Measurements from ENCODE around the gene XDH.
A peak's percentile ranks its signal among the peaks of the same experiment; 100 is the strongest.

The XDH gene

DNA sequence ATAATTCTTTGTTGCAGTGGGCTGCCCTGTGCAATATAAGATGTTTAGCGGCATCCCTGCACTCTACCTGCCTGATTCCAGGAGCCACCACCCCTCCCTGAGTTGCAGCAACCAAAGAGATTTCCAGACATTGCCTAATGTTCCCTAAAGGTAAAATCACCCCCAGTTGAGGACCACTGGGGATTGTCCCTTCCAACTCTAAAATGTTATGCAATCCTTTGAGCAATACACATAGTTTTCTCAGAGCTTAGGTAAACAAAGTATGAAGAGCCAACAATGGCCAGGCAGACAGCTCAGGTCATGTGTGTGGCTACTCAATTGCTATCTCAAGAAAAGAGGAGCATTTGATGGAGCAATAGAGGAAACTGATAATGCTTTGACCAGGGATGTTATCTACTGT lies 87.0 kb downstream of the XDH start:
- no peak for DNase-seq

DNA sequence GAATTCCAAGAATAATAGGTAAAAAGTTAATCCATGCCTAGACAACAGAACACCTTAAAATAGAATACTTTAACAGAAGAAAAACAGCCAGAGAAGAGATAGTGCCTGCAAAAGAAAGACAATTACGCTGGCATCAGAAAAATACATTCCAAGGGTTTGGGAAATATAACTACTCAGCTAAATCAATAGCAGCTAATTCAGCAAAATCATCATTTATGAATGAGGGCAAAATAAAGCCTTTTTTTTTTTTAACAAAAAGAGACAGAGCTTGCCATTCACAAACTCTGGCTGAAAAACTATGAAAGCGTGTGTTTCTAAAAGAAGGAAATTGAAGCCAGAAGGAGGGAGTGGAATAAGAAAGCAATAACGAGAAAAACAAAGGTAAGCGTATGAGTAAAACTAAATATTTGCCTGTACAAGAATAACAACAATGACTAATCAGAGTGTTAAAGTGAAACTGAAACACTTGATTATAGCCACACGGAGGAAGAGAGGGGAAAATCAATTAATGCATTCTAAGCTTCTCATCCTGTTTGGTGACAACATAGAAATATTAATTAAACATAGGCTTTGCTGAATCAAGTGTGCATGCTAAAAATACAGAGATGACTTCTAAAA lies 90.4 kb downstream of the XDH start:
- peak in 1 of 2 donors; percentile 57 for DNase-seq

DNA sequence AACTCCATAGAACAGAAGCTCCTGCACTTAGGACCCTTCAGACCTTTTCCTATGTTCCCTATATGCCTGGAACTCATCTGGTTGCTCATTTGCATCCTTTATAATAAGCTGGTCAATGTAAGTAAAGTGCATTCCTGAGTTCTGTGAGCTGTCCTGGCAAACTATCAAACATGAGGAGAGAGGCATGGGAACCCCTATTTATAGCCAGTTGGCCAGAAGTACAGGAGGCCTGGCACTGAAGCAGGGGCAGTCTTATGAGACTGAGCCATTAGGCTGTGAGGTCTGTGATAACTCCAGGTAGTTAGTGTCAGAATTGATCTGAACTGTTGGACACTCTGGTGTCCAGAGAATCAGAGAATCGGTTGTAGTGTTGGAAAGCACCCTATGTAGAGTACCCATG lies 92.2 kb downstream of the XDH start:
- DNase-seq: no peak

DNA sequence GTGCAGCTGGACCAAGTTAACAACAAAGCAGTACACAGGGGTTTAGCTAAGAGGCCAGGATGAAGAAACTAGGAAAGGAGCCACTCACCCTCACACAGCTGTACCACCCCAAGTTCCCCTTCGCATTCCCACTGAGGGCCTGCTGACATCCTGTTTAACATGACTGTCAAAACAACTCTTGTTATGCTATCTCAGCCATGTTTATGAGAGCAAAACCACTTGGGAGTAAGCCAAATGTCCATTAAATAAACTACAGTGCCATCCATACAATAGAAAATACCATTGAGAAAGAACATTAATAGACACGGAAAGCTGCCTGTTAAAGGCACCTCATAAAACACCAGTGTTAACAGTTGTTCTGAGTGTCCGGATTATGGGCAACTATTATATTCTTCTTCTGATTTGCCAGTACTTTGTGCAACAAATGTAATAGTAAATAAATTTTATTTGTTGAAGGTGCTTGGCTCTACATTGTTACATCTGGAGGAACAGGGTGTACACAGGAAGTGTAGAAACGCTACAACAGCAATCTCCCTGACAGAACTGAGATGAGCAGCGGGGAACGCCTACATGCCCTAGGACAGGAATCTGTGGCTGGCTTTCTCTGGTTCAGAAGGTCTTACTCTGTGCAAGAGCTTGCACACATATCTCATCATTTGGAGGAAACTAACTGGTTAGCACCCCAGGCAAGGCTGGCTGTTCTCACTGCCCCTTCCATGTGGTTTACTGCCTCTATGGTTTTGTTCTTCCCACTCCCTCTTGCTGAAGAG lies 95.0 kb downstream of the XDH start:
- DNase-seq: peak in 1 of 2 donors; percentile 55

- DNase-seq: peak; percentile 14 to 70
Observed at GRCh38 chr2:31318361-31319336, 95.9 kb downstream of the XDH start.

DNA sequence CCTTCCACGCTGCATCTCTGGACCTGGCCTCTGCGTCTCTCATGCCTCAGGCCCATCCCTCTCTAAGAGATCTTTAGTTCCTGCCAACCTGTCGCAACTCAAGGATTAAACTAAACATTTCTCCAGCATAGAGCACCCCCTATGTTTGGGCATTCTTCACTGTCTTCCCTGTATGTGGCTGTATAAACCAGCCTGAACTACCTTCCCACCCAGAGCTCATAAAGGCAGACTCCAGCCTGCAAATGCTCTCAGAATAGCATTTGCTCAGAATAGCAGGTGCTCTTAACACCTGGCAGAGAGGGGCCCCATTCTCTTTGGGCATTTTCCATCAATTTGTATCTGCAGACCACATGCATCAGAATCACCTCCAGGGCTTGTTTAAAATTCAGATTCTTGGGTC lies 97.1 kb downstream of the XDH start:
- no peak for DNase-seq

GRCh38 chr2:31314761-31315160 lies 99.8 kb downstream of the XDH start:
- DNase-seq: no peak

GRCh38 chr2:31312898-31313297 lies 101.6 kb downstream of the XDH start:
- no peak for DNase-seq

GRCh38 chr2:31304816-31305215 lies 109.7 kb downstream of the XDH start:
- DNase-seq: peak in 1 of 2 donors; percentile 23

GRCh38 chr2:31302940-31303563 lies 111.5 kb downstream of the XDH start:
- no peak for DNase-seq

DNA sequence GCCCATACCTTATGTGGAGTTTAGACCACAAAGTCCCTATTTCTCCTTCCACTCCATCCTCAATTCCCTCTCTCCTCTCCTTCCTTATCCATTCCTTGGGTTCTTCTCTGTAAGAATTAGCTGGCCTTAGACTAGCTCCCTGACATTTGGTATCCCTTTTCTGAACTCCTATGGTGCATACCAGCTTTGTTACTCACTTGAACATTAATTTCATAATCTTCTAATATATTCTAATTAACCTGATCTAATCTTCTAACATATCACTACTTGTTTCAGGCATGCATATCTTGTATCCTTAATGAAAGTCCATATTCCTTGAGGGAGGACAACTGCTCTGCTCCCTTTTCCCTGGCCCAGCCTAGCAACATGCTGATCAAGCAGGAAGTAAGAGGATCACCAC lies 114.2 kb downstream of the XDH start:
- DNase-seq: no peak

- DNase-seq: no peak
Observed at GRCh38 chr2:31299547-31299946, 115.0 kb downstream of the XDH start.

DNA sequence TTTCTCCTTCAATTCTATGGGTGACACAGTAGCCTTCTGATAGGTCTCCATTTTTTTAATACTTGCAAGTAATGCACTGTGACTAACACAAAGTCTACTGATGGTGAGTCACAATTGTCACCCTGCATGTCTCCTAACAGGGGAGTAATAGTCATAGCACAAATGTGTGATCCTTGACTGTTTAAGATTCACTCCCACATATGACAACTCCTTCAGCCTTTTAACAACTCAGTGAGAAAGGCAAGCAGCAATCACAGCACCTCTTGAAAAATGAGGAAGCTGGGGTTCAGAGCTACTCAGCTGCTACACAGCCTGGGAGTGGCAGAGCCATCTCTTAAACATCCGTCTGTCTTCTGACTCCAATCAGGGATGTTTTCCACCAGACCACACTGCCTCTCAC lies 116.8 kb downstream of the XDH start:
- DNase-seq: peak in 1 of 2 donors; percentile 93

DNA sequence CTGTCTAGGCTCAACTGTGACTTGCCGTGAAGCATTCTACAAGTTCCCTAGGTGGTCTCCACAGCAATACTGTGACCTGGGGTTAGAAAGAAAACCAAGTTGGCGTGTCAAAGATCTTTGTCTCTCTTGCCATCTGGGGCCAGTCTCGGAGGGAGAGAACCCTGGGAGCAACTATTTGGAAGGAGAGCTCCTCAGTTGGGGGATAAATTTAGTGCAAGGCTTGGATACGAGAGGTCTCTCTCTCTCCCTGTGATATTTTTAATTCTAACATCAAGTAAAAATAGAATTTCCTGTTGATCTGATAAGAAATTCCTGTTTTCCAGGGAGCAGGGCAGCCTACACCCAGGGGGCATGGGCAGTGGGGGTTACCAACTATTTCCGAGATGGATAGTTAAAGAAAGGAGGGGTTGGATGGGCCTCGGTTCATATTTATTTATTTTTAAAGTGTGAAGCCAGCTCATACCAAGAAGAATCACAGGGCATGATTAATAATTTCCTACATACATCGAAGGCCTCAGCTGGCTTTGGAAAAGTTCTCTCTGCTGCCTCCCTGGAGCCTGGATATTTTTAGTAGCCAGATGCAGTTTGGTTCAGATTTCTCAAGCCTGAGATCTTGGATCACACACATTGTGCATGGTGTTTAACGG lies 117.8 kb downstream of the XDH start:
- no peak for DNase-seq

- DNase-seq: no peak
Observed at GRCh38 chr2:31294196-31294595, 120.3 kb downstream of the XDH start.

DNA sequence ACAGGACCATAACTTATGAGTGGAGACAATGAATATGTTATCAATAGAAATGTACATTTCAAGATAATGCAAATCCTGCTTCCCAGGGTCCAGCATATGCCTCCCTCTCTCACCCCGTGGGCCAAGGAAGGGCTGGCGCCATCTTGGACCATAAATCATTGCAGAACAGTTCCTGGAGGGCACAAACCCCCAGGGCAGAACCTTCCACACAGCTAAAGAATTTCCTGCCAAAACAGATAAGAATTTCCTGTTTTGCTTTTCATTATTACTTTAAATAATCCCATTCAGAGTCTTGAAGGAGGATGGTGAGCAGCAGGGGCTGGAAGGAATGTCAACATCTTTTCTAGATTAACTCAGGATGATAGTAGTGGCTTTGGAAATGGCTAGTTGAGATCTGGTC lies 126.9 kb downstream of the XDH start:
- DNase-seq: no peak

GRCh38 chr2:31286961-31287550 lies 127.5 kb downstream of the XDH start:
- DNase-seq: no peak

DNA sequence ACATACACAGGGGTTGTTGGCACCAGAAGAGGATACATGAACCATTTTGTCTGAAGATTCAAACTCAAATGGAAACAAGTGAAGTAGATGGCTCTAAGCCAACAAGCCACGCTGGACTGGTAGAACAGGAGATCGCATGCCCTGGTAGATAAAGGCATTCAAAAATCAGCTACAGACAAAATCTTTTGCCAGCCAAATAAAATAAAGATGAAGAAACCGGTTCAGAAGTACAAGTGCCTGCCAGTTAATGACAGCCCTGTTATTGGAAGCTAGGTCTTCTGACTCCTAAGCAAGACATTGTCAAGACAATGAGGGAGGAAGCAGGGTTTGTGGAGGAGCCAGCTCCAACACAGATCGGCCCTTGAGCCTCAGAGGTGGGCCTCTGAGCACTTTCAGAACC lies 128.3 kb downstream of the XDH start:
- DNase-seq: no peak

All from bone marrow (tissue), 2 donors.